Measurements from ENCODE around the gene OGN.

The OGN gene

DNA sequence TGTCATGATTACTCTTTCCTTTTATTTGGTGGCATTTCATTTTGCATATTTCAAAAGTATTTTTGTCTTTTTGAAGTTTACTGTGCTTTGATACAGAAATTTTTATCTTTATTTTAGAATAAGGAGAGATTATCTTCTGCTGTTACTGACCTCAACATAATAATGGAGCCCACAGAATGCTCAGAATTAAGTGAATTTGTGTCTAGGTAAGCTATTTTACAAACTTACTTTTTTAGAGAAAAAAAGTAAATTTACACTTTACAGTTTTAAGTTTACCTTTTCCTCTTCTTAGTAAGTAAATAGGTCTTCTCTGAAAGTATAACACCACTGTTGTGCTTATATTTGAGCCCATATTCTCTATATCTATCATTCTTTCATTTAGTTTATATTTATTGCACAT, 58.8 kb downstream of the OGN start:
- no peak for DNase-seq (ENCODE audit: low read depth in 2 of 2)

DNA sequence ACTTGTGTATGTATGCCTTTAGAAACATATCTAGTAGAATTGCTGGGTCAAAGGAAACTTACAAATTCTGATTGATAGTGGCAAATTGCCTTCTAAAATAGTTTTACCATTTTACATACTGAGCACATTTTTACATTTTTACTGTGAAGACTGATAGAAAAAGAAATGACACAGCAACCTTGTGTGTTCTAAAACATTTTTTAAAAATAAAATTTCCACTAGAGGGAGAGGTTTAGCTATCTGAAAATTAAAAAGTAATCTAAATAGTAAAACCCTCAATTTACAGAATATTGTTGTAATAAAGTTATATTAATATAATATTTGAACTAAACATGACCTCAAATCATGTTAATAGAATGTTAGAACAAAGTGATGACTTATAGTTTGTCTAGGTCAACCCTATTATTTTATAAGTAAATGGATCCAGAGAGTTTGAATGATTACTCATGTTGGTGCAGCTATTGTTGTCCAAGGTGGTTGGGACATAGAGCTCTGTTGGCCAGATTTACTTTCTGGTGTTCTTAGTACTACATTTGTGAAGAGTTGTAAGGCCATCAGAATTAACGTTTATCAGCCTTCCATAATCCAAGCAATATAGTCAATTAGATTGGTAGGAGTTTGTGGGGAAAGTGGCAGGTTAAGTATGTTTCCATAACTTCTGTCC, 61.4 kb downstream of the OGN start:
- DNase-seq (ENCODE audit: low read depth in 2 of 2): no peak

DNA sequence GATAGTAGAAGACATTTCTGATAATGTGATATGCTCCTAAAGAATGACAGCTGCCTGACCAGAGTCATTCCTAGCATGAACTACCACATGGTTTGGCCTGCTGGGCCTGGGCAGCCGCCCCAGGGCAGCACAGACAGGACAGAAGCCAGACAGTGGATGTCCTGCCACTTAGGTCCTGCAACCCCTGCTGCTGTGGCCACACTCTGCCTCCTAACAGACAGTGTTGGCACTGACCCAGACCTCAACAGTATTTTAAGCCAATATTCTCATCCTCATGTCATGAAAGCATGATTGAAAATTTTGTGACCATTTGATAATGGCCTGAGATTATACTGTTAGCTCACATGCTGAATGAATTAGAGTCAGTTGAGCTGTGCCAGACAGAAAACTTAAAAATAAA, 62.8 kb downstream of the OGN start:
- DNase-seq (ENCODE audit: low read depth in 2 of 2): no peak

DNA sequence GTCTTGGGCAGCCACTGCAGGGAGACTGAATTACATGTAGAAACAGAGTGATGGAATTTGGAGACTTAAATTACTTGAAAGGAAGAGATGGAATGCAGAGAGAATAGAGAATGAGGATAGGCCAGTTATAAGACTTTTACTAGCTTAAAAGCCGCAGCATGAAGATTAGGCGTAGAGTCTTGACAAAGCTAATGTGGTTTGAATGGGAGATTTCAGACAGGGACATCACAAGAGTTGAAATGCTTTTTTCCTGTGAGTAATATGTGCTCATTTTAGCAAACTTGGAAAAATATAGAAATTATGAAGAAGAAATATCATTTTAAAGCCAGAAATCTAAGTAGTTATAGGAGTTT, 71.1 kb downstream of the OGN start:
- DNase-seq (ENCODE audit: low read depth in 2 of 2): no peak

Data from stimulated activated CD8-positive, alpha-beta memory T cell treated with anti-CD3 and anti-CD28 coated beads, Interleukin-15, amount 100 ng/mL, for 48 hours (primary cell).